GM23338 (cell line): ENCODE measurements around the gene FGGY. TPM values are rescaled to one million over a fixed set of nuclear protein-coding genes. Genes with fewer than 3 reads are reported as not detected.

Experiments
- ATAC-seq: fragments of 200-7000 bp; cut with Tn5 transposase; 3 replicates; pipeline ENCODE4 v1.9.1; 2020
- DNase-seq: peaks from one replicate; pipeline ENCODE4 v3.0.0-alpha.2; 2015; ENCODE audit warnings: low spot score
- H2AFZ ChIP-seq: fragments of 200-600 bp; sonication (generic); 2 replicates; pipeline ENCODE4 v1.8.0; 2016; ENCODE audit warnings: antibody characterized with exemption, mild to moderate bottlenecking, moderate library complexity
- H3F3A ChIP-seq: fragments of 200-600 bp; sonication (generic); replicated peaks from 2 replicates; pipeline ENCODE4 v1.8.0; 2017; ENCODE audit warnings: antibody characterized with exemption, mixed run types, low read depth
- H3K27ac ChIP-seq: fragments of 200-600 bp; sonication (generic); 2 replicates; pipeline ENCODE4 v1.6.1; 2016; ENCODE audit warnings: low read depth
- H3K27me3 ChIP-seq: fragments of 200-600 bp; sonication (generic); 2 replicates; pipeline ENCODE4 v1.8.0; 2016; ENCODE audit warnings: mild to moderate bottlenecking, mixed run types, moderate library complexity; ENCODE audit not compliant: insufficient read depth
- H3K36me3 ChIP-seq: fragments of 200-600 bp; sonication (generic); 2 replicates; pipeline ENCODE4 v1.8.0; 2016; ENCODE audit warnings: mild to moderate bottlenecking; ENCODE audit not compliant: insufficient read depth
- H3K4me1 ChIP-seq: fragments of 200-600 bp; sonication (generic); 2 replicates; pipeline ENCODE4 v1.8.0; 2016; ENCODE audit warnings: mild to moderate bottlenecking, moderate library complexity; ENCODE audit not compliant: insufficient read depth
- H3K4me2 ChIP-seq: fragments of 200-600 bp; sonication (generic); 2 replicates; pipeline ENCODE4 v1.7.1; 2017; ENCODE audit warnings: mixed run types
- H3K4me3 ChIP-seq: fragments of 200-600 bp; sonication (generic); 2 replicates; pipeline ENCODE4 v1.6.1; 2016; ENCODE audit warnings: mixed run types
- H3K79me2 ChIP-seq: fragments of 200-600 bp; sonication (generic); replicated peaks from 2 replicates; pipeline ENCODE4 v1.8.0; 2017; ENCODE audit warnings: mild to moderate bottlenecking; ENCODE audit not compliant: insufficient read depth
- H3K9me2 ChIP-seq: fragments of 200-600 bp; sonication (generic); 2 replicates; pipeline ENCODE4 v1.8.0; 2017; ENCODE audit not compliant: insufficient read depth
- H4K20me1 ChIP-seq: fragments of 200-600 bp; sonication (generic); replicated peaks from 2 replicates; pipeline ENCODE4 v1.8.0; 2017; ENCODE audit warnings: mild to moderate bottlenecking; ENCODE audit not compliant: insufficient read depth
- H3K27ac Mint-ChIP-seq: 2 replicates; pipeline ENCODE4 v1.8.0; 2020; ENCODE audit warnings: inconsistent platforms, mild to moderate bottlenecking, moderate library complexity, mixed read lengths
- H3K27me3 Mint-ChIP-seq: 3 replicates; pipeline ENCODE4 v1.8.0; 2022; ENCODE audit warnings: low read depth, mild to moderate bottlenecking, moderate library complexity, mixed read lengths, inconsistent platforms; ENCODE audit not compliant: insufficient read depth, poor library complexity
- H3K36me3 Mint-ChIP-seq: 3 replicates; pipeline ENCODE4 v1.8.0; 2021; ENCODE audit warnings: low read depth, mild to moderate bottlenecking, inconsistent platforms, moderate library complexity, mixed read lengths
- H3K4me1 Mint-ChIP-seq: 3 replicates; pipeline ENCODE4 v1.8.0; 2020; ENCODE audit warnings: mild to moderate bottlenecking, inconsistent platforms, mixed read lengths
- H3K4me3 Mint-ChIP-seq: 3 replicates; pipeline ENCODE4 v1.8.0; 2021; ENCODE audit warnings: moderate library complexity, mild to moderate bottlenecking, inconsistent platforms, mixed read lengths
- H3K9me3 Mint-ChIP-seq: 3 replicates; pipeline ENCODE4 v1.8.0; 2020; ENCODE audit warnings: moderate library complexity, mild to moderate bottlenecking, inconsistent platforms, mixed read lengths
- CREB1 ChIP-seq: fragments of 250-450 bp; sonication (Bioruptor Pico); IDR thresholded peaks from 2 replicates; pipeline ENCODE4 v1.5.0; 2020; ENCODE audit warnings: low read depth, mild to moderate bottlenecking, moderate library complexity
- ETS1 ChIP-seq: IDR thresholded peaks from 2 replicates; pipeline ENCODE4 v1.6.1; 2016; ENCODE audit warnings: antibody characterized with exemption
- EZH2 ChIP-seq: fragments of 200-600 bp; sonication (generic); IDR thresholded peaks from one replicate; pipeline ENCODE4 v1.8.0; 2017; ENCODE audit warnings: antibody characterized with exemption, mild to moderate bottlenecking, low read depth; ENCODE audit not compliant: unreplicated experiment
- EZH2phosphoT487 ChIP-seq: fragments of 200-600 bp; sonication (generic); IDR thresholded peaks from one replicate; pipeline ENCODE4 v1.8.1; 2018; ENCODE audit warnings: antibody characterized with exemption; ENCODE audit not compliant: unreplicated experiment
- JUNB ChIP-seq: IDR thresholded peaks from one replicate; pipeline ENCODE4 v1.6.1; 2016; ENCODE audit warnings: antibody characterized with exemption; ENCODE audit not compliant: unreplicated experiment
- NANOG ChIP-seq: IDR thresholded peaks from 2 replicates; pipeline ENCODE4 v1.6.1; 2016; ENCODE audit warnings: antibody characterized with exemption, borderline replicate concordance
- POLR2AphosphoS5 ChIP-seq: IDR thresholded peaks from 2 replicates; pipeline ENCODE4 v1.6.1; 2016; ENCODE audit warnings: antibody characterized with exemption, low read depth
- REST ChIP-seq: IDR thresholded peaks from one replicate; pipeline ENCODE4 v1.6.1; 2018; ENCODE audit warnings: antibody characterized with exemption; ENCODE audit not compliant: unreplicated experiment
- STAT1 ChIP-seq: IDR thresholded peaks from one replicate; pipeline ENCODE4 v1.6.1; 2016; ENCODE audit warnings: antibody characterized with exemption; ENCODE audit not compliant: unreplicated experiment
- ZNF114 ChIP-seq: fragments of 250-450 bp; sonication (Bioruptor Pico); IDR thresholded peaks from 2 replicates; pipeline ENCODE4 v1.5.0; 2020; ENCODE audit warnings: mild to moderate bottlenecking, moderate library complexity
- ZNF331 ChIP-seq: fragments of 250-450 bp; sonication (Bioruptor Pico); IDR thresholded peaks from 2 replicates; pipeline ENCODE4 v1.5.0; 2020; ENCODE audit warnings: low read depth, mild to moderate bottlenecking, moderate library complexity
- polyA plus RNA-seq: library from polyadenylated mRNA; unstranded; fragments of >200 nt; fragmentation: Nextera tagmentation; extraction: Ambion mirVana; gene quantifications from 2 replicates; pipeline ENCODE4 v1.2.1, GENCODE V29; 2016
- total RNA-seq: library from RNA; depleted of rRNA; stranded (reverse); fragments of >200 nt; shearing (Covaris generic); gene quantifications from 2 replicates; pipeline ENCODE4 v1.2.3, GENCODE V29; 2014
- TF ChIP-seq, protein P1 (sequence below), 2 experiments: fragments of 200-600 bp in 1 of 2; sonication (generic) in 1 of 2; conservative IDR thresholded peaks; 2 replicates each; pipeline versions ENCODE4 v1.5.1 to v1.6.1; 2016 to 2017; ENCODE audit warnings: antibody characterized with exemption in 2 of 2, low read depth in 2 of 2, mild to moderate bottlenecking in 2 of 2, moderate library complexity in 1 of 2
- TF ChIP-seq, protein P2 (sequence below): fragments of 250-450 bp; sonication (Bioruptor Pico); IDR thresholded peaks from 2 replicates; pipeline ENCODE4 v1.5.0; 2020; ENCODE audit warnings: mild to moderate bottlenecking, moderate library complexity

The FGGY gene
- total and polyA plus RNA-seq, 2 experiments from 2014 or later = 10.9 to 21.4 TPM

DNA sequence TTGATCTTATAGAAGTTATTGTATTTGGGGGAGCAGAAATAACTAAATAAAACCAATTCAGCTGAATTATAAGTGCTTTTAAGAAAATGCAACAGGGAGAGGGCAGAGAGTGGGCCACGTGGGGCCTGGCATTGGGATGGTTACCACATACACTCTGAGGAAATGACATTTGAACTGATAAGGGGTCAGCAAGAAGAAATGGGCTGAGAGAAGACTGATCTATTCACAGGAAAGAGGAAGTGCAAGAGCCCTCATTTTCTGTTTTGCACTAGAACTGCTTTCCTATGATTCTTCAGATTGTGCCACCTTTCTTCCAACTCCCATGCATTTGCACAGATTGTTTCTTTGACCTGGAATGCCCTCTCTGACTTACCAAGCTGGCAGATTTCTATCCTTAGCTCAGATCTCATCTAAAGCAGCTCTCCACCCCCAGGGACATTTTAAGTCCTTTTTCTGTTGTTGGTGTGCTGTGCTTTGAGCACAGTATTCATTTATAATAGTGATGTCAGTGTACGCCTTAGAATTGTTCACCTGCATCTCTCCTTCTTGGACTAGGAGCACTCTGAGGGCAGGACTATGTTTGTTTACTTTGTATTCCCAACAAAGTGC, 115.9 kb downstream of the FGGY start:
- no peaks in the 10 kb centered on the region for H3K27me3 ChIP-seq
- no peaks in the 10 kb centered on the region for H3F3A ChIP-seq
- no peak for DNase-seq
- no peaks in the 10 kb centered on the region for H3K4me1 ChIP-seq
- H3K4me3 ChIP-seq = no peak overlapping the region
- H3K36me3 ChIP-seq = no peaks in the 10 kb centered on the region
- H3K27ac ChIP-seq = no peak overlapping the region
- TF ChIP-seq ZNF331 (CRISPR knock-in tag) (no peak), EZH2phosphoT487 (no peak), REST (no peak), POLR2AphosphoS5 (no peak), NANOG (no peak), CREB1 (CRISPR knock-in tag) (no peak), ZNF114 (CRISPR knock-in tag) (no peak), JUNB (no peak), ETS1 (no peak), EZH2 (no peak), STAT1 (no peak)
- TF ChIP-seq, protein P1, sequence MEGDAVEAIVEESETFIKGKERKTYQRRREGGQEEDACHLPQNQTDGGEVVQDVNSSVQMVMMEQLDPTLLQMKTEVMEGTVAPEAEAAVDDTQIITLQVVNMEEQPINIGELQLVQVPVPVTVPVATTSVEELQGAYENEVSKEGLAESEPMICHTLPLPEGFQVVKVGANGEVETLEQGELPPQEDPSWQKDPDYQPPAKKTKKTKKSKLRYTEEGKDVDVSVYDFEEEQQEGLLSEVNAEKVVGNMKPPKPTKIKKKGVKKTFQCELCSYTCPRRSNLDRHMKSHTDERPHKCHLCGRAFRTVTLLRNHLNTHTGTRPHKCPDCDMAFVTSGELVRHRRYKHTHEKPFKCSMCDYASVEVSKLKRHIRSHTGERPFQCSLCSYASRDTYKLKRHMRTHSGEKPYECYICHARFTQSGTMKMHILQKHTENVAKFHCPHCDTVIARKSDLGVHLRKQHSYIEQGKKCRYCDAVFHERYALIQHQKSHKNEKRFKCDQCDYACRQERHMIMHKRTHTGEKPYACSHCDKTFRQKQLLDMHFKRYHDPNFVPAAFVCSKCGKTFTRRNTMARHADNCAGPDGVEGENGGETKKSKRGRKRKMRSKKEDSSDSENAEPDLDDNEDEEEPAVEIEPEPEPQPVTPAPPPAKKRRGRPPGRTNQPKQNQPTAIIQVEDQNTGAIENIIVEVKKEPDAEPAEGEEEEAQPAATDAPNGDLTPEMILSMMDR (conservative IDR thresholded peaks at IDR 0.05; ENCODE audit: low read depth in 2 of 2) = no peak
- TF ChIP-seq, protein P2, sequence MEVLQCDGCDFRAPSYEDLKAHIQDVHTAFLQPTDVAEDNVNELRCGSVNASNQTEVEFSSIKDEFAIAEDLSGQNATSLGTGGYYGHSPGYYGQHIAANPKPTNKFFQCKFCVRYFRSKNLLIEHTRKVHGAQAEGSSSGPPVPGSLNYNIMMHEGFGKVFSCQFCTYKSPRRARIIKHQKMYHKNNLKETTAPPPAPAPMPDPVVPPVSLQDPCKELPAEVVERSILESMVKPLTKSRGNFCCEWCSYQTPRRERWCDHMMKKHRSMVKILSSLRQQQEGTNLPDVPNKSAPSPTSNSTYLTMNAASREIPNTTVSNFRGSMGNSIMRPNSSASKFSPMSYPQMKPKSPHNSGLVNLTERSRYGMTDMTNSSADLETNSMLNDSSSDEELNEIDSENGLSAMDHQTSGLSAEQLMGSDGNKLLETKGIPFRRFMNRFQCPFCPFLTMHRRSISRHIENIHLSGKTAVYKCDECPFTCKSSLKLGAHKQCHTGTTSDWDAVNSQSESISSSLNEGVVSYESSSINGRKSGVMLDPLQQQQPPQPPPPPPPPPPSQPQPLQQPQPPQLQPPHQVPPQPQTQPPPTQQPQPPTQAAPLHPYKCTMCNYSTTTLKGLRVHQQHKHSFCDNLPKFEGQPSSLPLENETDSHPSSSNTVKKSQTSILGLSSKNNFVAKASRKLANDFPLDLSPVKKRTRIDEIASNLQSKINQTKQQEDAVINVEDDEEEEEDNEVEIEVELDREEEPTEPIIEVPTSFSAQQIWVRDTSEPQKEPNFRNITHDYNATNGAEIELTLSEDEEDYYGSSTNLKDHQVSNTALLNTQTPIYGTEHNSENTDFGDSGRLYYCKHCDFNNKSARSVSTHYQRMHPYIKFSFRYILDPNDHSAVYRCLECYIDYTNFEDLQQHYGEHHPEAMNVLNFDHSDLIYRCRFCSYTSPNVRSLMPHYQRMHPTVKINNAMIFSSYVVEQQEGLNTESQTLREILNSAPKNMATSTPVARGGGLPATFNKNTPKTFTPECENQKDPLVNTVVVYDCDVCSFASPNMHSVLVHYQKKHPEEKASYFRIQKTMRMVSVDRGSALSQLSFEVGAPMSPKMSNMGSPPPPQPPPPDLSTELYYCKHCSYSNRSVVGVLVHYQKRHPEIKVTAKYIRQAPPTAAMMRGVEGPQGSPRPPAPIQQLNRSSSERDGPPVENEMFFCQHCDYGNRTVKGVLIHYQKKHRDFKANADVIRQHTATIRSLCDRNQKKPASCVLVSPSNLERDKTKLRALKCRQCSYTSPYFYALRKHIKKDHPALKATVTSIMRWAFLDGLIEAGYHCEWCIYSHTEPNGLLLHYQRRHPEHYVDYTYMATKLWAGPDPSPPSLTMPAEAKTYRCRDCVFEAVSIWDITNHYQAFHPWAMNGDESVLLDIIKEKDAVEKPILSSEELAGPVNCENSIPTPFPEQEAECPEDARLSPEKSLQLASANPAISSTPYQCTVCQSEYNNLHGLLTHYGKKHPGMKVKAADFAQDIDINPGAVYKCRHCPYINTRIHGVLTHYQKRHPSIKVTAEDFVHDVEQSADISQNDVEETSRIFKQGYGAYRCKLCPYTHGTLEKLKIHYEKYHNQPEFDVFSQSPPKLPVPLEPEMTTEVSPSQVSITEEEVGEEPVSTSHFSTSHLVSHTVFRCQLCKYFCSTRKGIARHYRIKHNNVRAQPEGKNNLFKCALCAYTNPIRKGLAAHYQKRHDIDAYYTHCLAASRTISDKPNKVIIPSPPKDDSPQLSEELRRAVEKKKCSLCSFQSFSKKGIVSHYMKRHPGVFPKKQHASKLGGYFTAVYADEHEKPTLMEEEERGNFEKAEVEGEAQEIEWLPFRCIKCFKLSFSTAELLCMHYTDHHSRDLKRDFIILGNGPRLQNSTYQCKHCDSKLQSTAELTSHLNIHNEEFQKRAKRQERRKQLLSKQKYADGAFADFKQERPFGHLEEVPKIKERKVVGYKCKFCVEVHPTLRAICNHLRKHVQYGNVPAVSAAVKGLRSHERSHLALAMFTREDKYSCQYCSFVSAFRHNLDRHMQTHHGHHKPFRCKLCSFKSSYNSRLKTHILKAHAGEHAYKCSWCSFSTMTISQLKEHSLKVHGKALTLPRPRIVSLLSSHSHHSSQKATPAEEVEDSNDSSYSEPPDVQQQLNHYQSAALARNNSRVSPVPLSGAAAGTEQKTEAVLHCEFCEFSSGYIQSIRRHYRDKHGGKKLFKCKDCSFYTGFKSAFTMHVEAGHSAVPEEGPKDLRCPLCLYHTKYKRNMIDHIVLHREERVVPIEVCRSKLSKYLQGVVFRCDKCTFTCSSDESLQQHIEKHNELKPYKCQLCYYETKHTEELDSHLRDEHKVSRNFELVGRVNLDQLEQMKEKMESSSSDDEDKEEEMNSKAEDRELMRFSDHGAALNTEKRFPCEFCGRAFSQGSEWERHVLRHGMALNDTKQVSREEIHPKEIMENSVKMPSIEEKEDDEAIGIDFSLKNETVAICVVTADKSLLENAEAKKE = no peak
- Mint-ChIP-seq H3K9me3 (no peaks in the 10 kb centered on the region), H3K27ac (no peak overlapping the region), H3K36me3 (no peaks in the 10 kb centered on the region), H3K4me3 (no peak overlapping the region), H3K27me3 (no peaks in the 10 kb centered on the region), H3K4me1 (peaks cover 10% of the 10 kb centered on the region)
- peaks cover 9% of the 10 kb centered on the region; the same call in 1 of the 2 replicates for H3K9me2 ChIP-seq
- H4K20me1 ChIP-seq = no peaks in the 10 kb centered on the region
- H3K79me2 ChIP-seq = no peaks in the 10 kb centered on the region
- no peak overlapping the region for H2AFZ ChIP-seq
- ATAC-seq = no peak
- H3K4me2 ChIP-seq = no peak overlapping the region
